Stimulated activated CD4-positive, alpha-beta T cell treated with anti-CD3 and anti-CD28 coated beads, Interleukin-15, amount 100 ng/mL, for 24 hours (primary cell): Measurements from ENCODE around the gene KIR2DL1.
"Not testable (repeated sequence)": the region's sequence is repeated elsewhere in the genome, so short reads cannot be mapped to it uniquely, and the experiment has no call there.

Experiments
- DNase-seq: peaks from one replicate; pipeline ENCODE4 v3.0.0-alpha.2; 2020

KIR2DL1 gene

GRCh38 chr19:54772666-54773065 is 3.1 kb downstream of the KIR2DL1 start:
- not testable (repeated sequence) for DNase-seq

GRCh38 chr19:54775095-54775815 is 5.7 kb downstream of the KIR2DL1 start:
- DNase-seq, result not testable (repeated sequence)

- not testable (repeated sequence) for DNase-seq
These were observed 6.2 kb downstream of the KIR2DL1 start for GRCh38 chr19:54775830-54776229.

- not testable (repeated sequence) for DNase-seq
These were observed 8.3 kb downstream of the KIR2DL1 start for GRCh38 chr19:54777851-54778250.

- not testable (repeated sequence) for DNase-seq
These were observed 9.3 kb downstream of the KIR2DL1 start for GRCh38 chr19:54778896-54779295.

GRCh38 chr19:54782916-54783315 is 13.3 kb downstream of the KIR2DL1 start:
- DNase-seq, result not testable (repeated sequence)

GRCh38 chr19:54786091-54786723 is 16.6 kb downstream of the KIR2DL1 start:
- not testable (repeated sequence) for DNase-seq

- not testable (repeated sequence) for DNase-seq
These were observed 18.6 kb downstream of the KIR2DL1 start for GRCh38 chr19:54788154-54788553.

- no peak for DNase-seq
These were observed 21.1 kb downstream of the KIR2DL1 start for GRCh38 chr19:54790711-54791110.

- DNase-seq, result no peak
These were observed 21.9 kb downstream of the KIR2DL1 start for GRCh38 chr19:54791476-54791875.

- DNase-seq, result no peak
These were observed 23.2 kb downstream of the KIR2DL1 start for GRCh38 chr19:54792814-54793213.

GRCh38 chr19:54795758-54796157 is 26.2 kb downstream of the KIR2DL1 start:
- no peak for DNase-seq

- DNase-seq, result no peak
These were observed 33.8 kb downstream of the KIR2DL1 start, which contains the start of gene KIR2DL4 for GRCh38 chr19:54803410-54803809. TSS of gene KIR2DL4 (plus strand) at chr19:54803610. CDS start at chr19:54803652, 42 bp downstream.

GRCh38 chr19:54804101-54804500 is 34.5 kb downstream of the KIR2DL1 start:
- DNase-seq, result no peak

- DNase-seq, result no peak
These were observed 35.0 kb downstream of the KIR2DL1 start for GRCh38 chr19:54804571-54804970.

- DNase-seq, result no peak
These were observed 36.3 kb downstream of the KIR2DL1 start for GRCh38 chr19:54805665-54806515.

GRCh38 chr19:54806516-54806838 is 36.9 kb downstream of the KIR2DL1 start:
- DNase-seq, result no peak

GRCh38 chr19:54814571-54814970 is 45.0 kb downstream of the KIR2DL1 start:
- not testable (repeated sequence) for DNase-seq

- DNase-seq, result not testable (repeated sequence)
These were observed 46.7 kb downstream of the KIR2DL1 start, which contains the start of gene KIR3DL1 for GRCh38 chr19:54816251-54816650. TSS of gene KIR3DL1 (plus strand) at chr19:54816468.

- no peak for DNase-seq
These were observed 48.3 kb downstream of the KIR2DL1 start for GRCh38 chr19:54817670-54818536.

- not testable (repeated sequence) for DNase-seq
These were observed 54.8 kb downstream of the KIR2DL1 start for GRCh38 chr19:54824416-54824815.

GRCh38 chr19:54825326-54825725 is 55.7 kb downstream of the KIR2DL1 start:
- not testable (repeated sequence) for DNase-seq
